ENCODE data around the gene C12orf75. TPM values are rescaled to one million over a fixed set of nuclear protein-coding genes. Genes with fewer than 3 reads are reported as not detected.

The C12orf75 gene
- 1 to 10 TPM; 1.3 to 5.5 (median 2.7) TPM for total RNA-seq
- long read RNA-seq, partial matches to known transcripts, result 0 of 2 reads
- long read RNA-seq, other reads (novel, unspliced or antisense), result 0 of 2 reads

GRCh38 chr12:105330283-105330930, at the start of gene C12orf75:
C12orf75 (plus strand) TSS chr12:105330691; CDS start chr12:105330892, 201 bp downstream.
- H3K4me3 ChIP-seq, result peak within 1 kb of the TSS; percentile 58 to 69 (median 67)
- TF ChIP-seq CTCF (IDR thresholded peaks at IDR 0.05) (no peak), POLR2A (IDR thresholded peaks at IDR 0.05) (no peak)
- peaks cover 0 to 7% (median 0%) of the 10 kb centered on the region in 4 donors for H3K4me1 ChIP-seq
- no peaks in the 10 kb centered on the region for H3K36me3 ChIP-seq
- H3K27me3 ChIP-seq, result no peaks in the 10 kb centered on the region
- peak; percentile 59 to 77 (median 73) for DNase-seq
- no peaks in the 10 kb centered on the region for H3K9me3 ChIP-seq
- WGBS (ENCODE audit: insufficient coverage, low coverage, low lambda C conversion rate, missing lambda C conversion rate), result 0% methylated on average over 5 of the region's 66 CpGs
- ATAC-seq, result peak; percentile 83 to 89 (median 86)
- intact Hi-C loops (cut with DNase I), result no loop called here
- peak within 1 kb of the TSS in 1 of 3 donors; percentile 22 for H3K27ac ChIP-seq

- intact Hi-C loops (cut with DNase I), result loop anchor here in 1 of 2 donors (10.0 kb wide), 1 partner anchor 94 kb away; no protein-coding TSS in a partner anchor
- WGBS (ENCODE audit: insufficient coverage, low coverage, low lambda C conversion rate, missing lambda C conversion rate), result 74% methylated on average over 5 of the region's 6 CpGs
- H3K27me3 ChIP-seq, result no peaks in the 10 kb centered on the region
- H3K4me3 ChIP-seq, result no peak overlapping the region
- no peaks in the 10 kb centered on the region for H3K9me3 ChIP-seq
- no peak overlapping the region for H3K27ac ChIP-seq
- H3K36me3 ChIP-seq, result no peaks in the 10 kb centered on the region
- DNase-seq (no peak), ATAC-seq (peak in 2 of 4 donors; percentile 17 to 44)
- no peaks in the 10 kb centered on the region for H3K4me1 ChIP-seq
- no peak for TF ChIP-seq POLR2A (IDR thresholded peaks at IDR 0.05)
- TF ChIP-seq CTCF (IDR thresholded peaks at IDR 0.05), result no peak
Measured at GRCh38 chr12:105280966-105281693, 49.4 kb upstream of the C12orf75 start.

GRCh38 chr12:105281694-105282049, 48.8 kb upstream of the C12orf75 start:
- intact Hi-C loops (cut with DNase I), result loop anchor here in 1 of 2 donors (10.0 kb wide), 1 partner anchor 93 kb away; no protein-coding TSS in a partner anchor
- Histone ChIP-seq H3K27me3 (no peaks in the 10 kb centered on the region), H3K4me1 (no peaks in the 10 kb centered on the region), H3K4me3 (no peak overlapping the region), H3K9me3 (no peaks in the 10 kb centered on the region), H3K36me3 (no peaks in the 10 kb centered on the region), H3K27ac (no peak overlapping the region)
- DNase-seq (no peak), ATAC-seq (peak in 3 of 4 donors; percentile 23 to 28 (median 27))
- TF ChIP-seq POLR2A (IDR thresholded peaks at IDR 0.05), result no peak
- TF ChIP-seq CTCF (IDR thresholded peaks at IDR 0.05), result no peak
- WGBS (ENCODE audit: insufficient coverage, low coverage, low lambda C conversion rate, missing lambda C conversion rate), result 100% methylated on average over 1 of the region's 1 CpG

- Histone ChIP-seq H3K27me3 (no peaks in the 10 kb centered on the region), H3K4me3 (no peak overlapping the region), H3K27ac (no peak overlapping the region), H3K4me1 (peaks cover 0 to 5% (median 0%) of the 10 kb centered on the region in 4 donors), H3K36me3 (no peaks in the 10 kb centered on the region), H3K9me3 (no peaks in the 10 kb centered on the region)
- no peak for ATAC-seq
- WGBS (ENCODE audit: insufficient coverage, low coverage, low lambda C conversion rate, missing lambda C conversion rate), result 71% methylated on average over 1 of the region's 1 CpG
- TF ChIP-seq CTCF (IDR thresholded peaks at IDR 0.05), result no peak
- no peak for TF ChIP-seq POLR2A (IDR thresholded peaks at IDR 0.05)
- intact Hi-C loops (cut with DNase I), result loop anchor here in 1 of 2 donors (10.0 kb wide), 1 partner anchor 89 kb away; no protein-coding TSS in a partner anchor
- DNase-seq, result no peak
Measured at GRCh38 chr12:105285378-105285777, 45.1 kb upstream of the C12orf75 start.
